MM.1S (cell line): ENCODE measurements around the gene DUSP28.

Experiments
- DNase-seq: peaks from one replicate; pipeline ENCODE4 v3.0.0-alpha.2; 2015
- H2AFZ ChIP-seq: fragments of 300-600 bp; sonication (generic); 2 replicates; pipeline ENCODE4 v1.6.0; 2016; ENCODE audit warnings: antibody characterized with exemption, low read length
- H3F3A ChIP-seq: fragments of 300-600 bp; sonication (generic); 2 replicates; pipeline ENCODE4 v1.6.1; 2016; ENCODE audit warnings: mild to moderate bottlenecking, antibody characterized with exemption, low read length, moderate library complexity, mixed read lengths; ENCODE audit not compliant: insufficient read depth
- H3K27ac ChIP-seq: fragments of 300-600 bp; sonication (generic); 2 replicates; pipeline ENCODE4 v1.5.1; 2016; ENCODE audit warnings: mild to moderate bottlenecking, low read length
- H3K27me3 ChIP-seq: fragments of 300-600 bp; sonication (generic); replicated peaks from 2 replicates; pipeline ENCODE4 v1.6.0; 2016; ENCODE audit warnings: low read length; ENCODE audit not compliant: insufficient read depth
- H3K36me3 ChIP-seq: fragments of 300-600 bp; sonication (generic); replicated peaks from 2 replicates; pipeline ENCODE4 v1.6.1; 2016; ENCODE audit warnings: mild to moderate bottlenecking, low read length, mixed read lengths; ENCODE audit not compliant: insufficient read depth
- H3K4me1 ChIP-seq: fragments of 300-600 bp; sonication (generic); 2 replicates; pipeline ENCODE4 v1.6.1; 2016; ENCODE audit warnings: low read length, mixed read lengths
- H3K4me2 ChIP-seq: fragments of 300-600 bp; sonication (generic); 2 replicates; pipeline ENCODE4 v1.6.0; 2016; ENCODE audit warnings: low read depth, low read length
- H3K4me3 ChIP-seq: fragments of 300-600 bp; sonication (generic); 2 replicates; pipeline ENCODE4 v1.5.1; 2016; ENCODE audit warnings: low read length, mixed read lengths
- H3K79me2 ChIP-seq: fragments of 300-600 bp; sonication (generic); 2 replicates; pipeline ENCODE4 v1.6.1; 2016; ENCODE audit warnings: mixed run types, low read length, mixed read lengths
- H3K9ac ChIP-seq: fragments of 300-600 bp; sonication (generic); 2 replicates; pipeline ENCODE4 v1.6.1; 2016; ENCODE audit warnings: low read length, mixed read lengths
- H3K9me2 ChIP-seq: fragments of 300-600 bp; sonication (generic); replicated peaks from 2 replicates; pipeline ENCODE4 v1.6.1; 2016; ENCODE audit warnings: mild to moderate bottlenecking, low read length, mixed read lengths; ENCODE audit not compliant: insufficient read depth
- H3K9me3 ChIP-seq: fragments of 300-600 bp; sonication (generic); replicated peaks from 2 replicates; pipeline ENCODE4 v1.6.1; 2016; ENCODE audit warnings: mild to moderate bottlenecking, low read length, mixed read lengths; ENCODE audit not compliant: insufficient read depth
- H4K20me1 ChIP-seq: fragments of 300-600 bp; sonication (generic); 2 replicates; pipeline ENCODE4 v1.6.1; 2016; ENCODE audit warnings: mild to moderate bottlenecking, low read length, moderate library complexity, mixed read lengths; ENCODE audit not compliant: insufficient read depth
- EZH2 ChIP-seq: fragments of 300-600 bp; sonication (generic); optimal IDR thresholded peaks from 2 replicates; pipeline ENCODE3; 2017; ENCODE audit warnings: low read depth, mild to moderate bottlenecking, antibody characterized with exemption, low read length, mixed read lengths
- EZH2phosphoT487 ChIP-seq: fragments of 300-600 bp; sonication (generic); IDR thresholded peaks from 2 replicates; pipeline ENCODE4 v1.6.1; 2018; ENCODE audit warnings: antibody characterized with exemption, low read length
- TF ChIP-seq, protein P1 (sequence below): fragments of 300-600 bp; sonication (generic); IDR thresholded peaks from 2 replicates; pipeline ENCODE4 v1.5.1; 2016; ENCODE audit warnings: antibody characterized with exemption, low read length, mixed read lengths

Gene DUSP28

GRCh38 chr2:240583774-240584173 lies 23.6 kb downstream of the DUSP28 start:
- no peak for DNase-seq
- no peak overlapping the region for H3K9ac ChIP-seq
- peaks cover 58% of the 10 kb centered on the region for H3K79me2 ChIP-seq
- no peak overlapping the region for H3K4me2 ChIP-seq
- no peaks in the 10 kb centered on the region for H3K36me3 ChIP-seq
- no peaks in the 10 kb centered on the region for H3K27me3 ChIP-seq
- TF ChIP-seq, protein P1, sequence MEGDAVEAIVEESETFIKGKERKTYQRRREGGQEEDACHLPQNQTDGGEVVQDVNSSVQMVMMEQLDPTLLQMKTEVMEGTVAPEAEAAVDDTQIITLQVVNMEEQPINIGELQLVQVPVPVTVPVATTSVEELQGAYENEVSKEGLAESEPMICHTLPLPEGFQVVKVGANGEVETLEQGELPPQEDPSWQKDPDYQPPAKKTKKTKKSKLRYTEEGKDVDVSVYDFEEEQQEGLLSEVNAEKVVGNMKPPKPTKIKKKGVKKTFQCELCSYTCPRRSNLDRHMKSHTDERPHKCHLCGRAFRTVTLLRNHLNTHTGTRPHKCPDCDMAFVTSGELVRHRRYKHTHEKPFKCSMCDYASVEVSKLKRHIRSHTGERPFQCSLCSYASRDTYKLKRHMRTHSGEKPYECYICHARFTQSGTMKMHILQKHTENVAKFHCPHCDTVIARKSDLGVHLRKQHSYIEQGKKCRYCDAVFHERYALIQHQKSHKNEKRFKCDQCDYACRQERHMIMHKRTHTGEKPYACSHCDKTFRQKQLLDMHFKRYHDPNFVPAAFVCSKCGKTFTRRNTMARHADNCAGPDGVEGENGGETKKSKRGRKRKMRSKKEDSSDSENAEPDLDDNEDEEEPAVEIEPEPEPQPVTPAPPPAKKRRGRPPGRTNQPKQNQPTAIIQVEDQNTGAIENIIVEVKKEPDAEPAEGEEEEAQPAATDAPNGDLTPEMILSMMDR = no peak
- no peak for TF ChIP-seq EZH2phosphoT487
- no peak for TF ChIP-seq EZH2
- peak overlapping the region; percentile 98; the same call in 1 of the 2 replicates for H3K27ac ChIP-seq
- no peak overlapping the region for H3K4me3 ChIP-seq
- no peaks in the 10 kb centered on the region for H3K9me2 ChIP-seq
- H2AFZ ChIP-seq = no peak overlapping the region
- no peaks in the 10 kb centered on the region for H3K9me3 ChIP-seq
- no peaks in the 10 kb centered on the region for H4K20me1 ChIP-seq
- H3F3A ChIP-seq = peaks cover 54% of the 10 kb centered on the region
- H3K4me1 ChIP-seq = peaks cover 55% of the 10 kb centered on the region

- Histone ChIP-seq H2AFZ (no peak overlapping the region), H3K79me2 (peaks cover 66% of the 10 kb centered on the region)
These were observed 24.4 kb downstream of the DUSP28 start for GRCh38 chr2:240584486-240585031.

DNA sequence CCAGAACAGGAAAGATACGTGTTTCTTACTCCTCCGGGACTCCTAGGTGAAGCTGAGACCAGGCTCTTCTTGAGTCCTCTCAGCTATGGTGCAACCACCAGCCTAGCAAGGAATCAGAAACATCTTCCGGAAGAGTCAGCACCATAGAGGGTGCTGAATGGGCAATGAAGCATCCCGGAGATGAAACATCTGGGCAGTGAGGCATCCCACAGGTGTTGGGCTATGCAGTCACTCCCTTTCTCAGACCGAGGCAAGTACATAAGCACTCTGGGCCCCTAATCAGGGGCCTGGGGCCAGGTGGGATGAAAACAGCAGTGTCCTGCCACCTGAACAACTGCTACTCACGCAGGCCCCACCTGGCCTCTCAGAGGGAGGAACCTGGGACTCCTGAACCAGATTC lies 24.9 kb downstream of the DUSP28 start:
- Histone ChIP-seq H3K9me2 (no peaks in the 10 kb centered on the region), H3K9me3 (no peaks in the 10 kb centered on the region), H3K36me3 (no peaks in the 10 kb centered on the region; the same call in 1 of the 2 replicates), H2AFZ (no peak overlapping the region), H3K4me2 (peak overlapping the region; percentile 74), H3K27me3 (no peaks in the 10 kb centered on the region), H4K20me1 (no peaks in the 10 kb centered on the region), H3K9ac (peak overlapping the region; percentile 98), H3K4me1 (peaks cover 42% of the 10 kb centered on the region), H3K79me2 (peaks cover 70% of the 10 kb centered on the region), H3F3A (peaks cover 41% of the 10 kb centered on the region), H3K27ac (peak overlapping the region; percentile 98), H3K4me3 (peak overlapping the region; percentile 89)
- TF ChIP-seq, protein P1 = no peak
- TF ChIP-seq EZH2 = no peak
- no peak for TF ChIP-seq EZH2phosphoT487
- DNase-seq = peak; percentile 82

More at GRCh38 chr2:240584486-240585031, 24.4 kb downstream of the DUSP28 start:
- no peaks in the 10 kb centered on the region for H3K27me3 ChIP-seq
- no peaks in the 10 kb centered on the region for H3K9me3 ChIP-seq
- H3K4me1 ChIP-seq = peaks cover 47% of the 10 kb centered on the region
- H3K4me2 ChIP-seq = peak overlapping the region; percentile 74
- peaks cover 46% of the 10 kb centered on the region for H3F3A ChIP-seq
- peak; percentile 97 for DNase-seq
- no peaks in the 10 kb centered on the region for H3K36me3 ChIP-seq
- no peak for TF ChIP-seq EZH2phosphoT487
- peak overlapping the region; percentile 98 for H3K27ac ChIP-seq
- peak overlapping the region; percentile 89 for H3K4me3 ChIP-seq
- no peaks in the 10 kb centered on the region for H3K9me2 ChIP-seq
- no peaks in the 10 kb centered on the region for H4K20me1 ChIP-seq
- H3K9ac ChIP-seq = peak overlapping the region; percentile 98

DNA sequence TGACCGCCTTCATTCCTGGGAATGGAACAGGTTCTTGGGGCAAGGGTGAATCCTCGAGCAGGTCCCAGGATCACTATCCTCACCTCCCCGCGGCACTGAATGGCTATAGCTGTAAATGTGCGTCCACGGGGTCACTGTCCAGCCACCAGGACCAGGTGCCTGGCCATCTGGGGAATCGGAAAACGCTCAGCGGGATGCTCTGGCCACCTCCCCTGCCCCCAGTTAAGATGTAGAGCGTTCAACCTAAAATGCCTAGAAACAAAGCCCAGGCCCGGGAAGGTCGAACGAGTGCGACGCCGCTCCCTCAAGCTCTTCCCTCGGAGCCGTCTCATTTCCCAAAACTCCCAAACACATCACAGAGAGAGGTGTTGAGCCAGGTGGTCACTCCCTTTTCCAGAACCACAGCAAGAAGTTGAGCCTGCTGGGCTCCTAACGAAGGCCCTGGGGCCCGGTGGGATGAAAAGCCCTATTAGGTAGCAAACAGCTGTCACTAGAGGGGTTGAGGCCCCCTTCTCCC lies 25.6 kb downstream of the DUSP28 start:
- TF ChIP-seq EZH2 (no peak), EZH2phosphoT487 (no peak)
- TF ChIP-seq, protein P1 = no peak
- Histone ChIP-seq H3K4me2 (peak overlapping the region; percentile 74), H3F3A (peaks cover 39% of the 10 kb centered on the region), H3K9me2 (no peaks in the 10 kb centered on the region), H3K27ac (peak overlapping the region; percentile 98), H4K20me1 (no peaks in the 10 kb centered on the region), H3K4me3 (peak overlapping the region; percentile 89), H3K79me2 (peaks cover 72% of the 10 kb centered on the region), H3K27me3 (no peaks in the 10 kb centered on the region), H3K4me1 (peaks cover 36% of the 10 kb centered on the region), H2AFZ (no peak overlapping the region), H3K36me3 (no peaks in the 10 kb centered on the region; the same call in 1 of the 2 replicates), H3K9ac (peak overlapping the region; percentile 98), H3K9me3 (no peaks in the 10 kb centered on the region)
- no peak for DNase-seq
